GM18858 (cell line): ENCODE results near the gene MAML3.

Source experiments
- ATAC-seq: cut with Tn5 transposase; IDR thresholded peaks from one replicate; pipeline ENCODE4 v1.9.1; 2021; ENCODE audit not compliant: unreplicated experiment

MAML3 gene

DNA sequence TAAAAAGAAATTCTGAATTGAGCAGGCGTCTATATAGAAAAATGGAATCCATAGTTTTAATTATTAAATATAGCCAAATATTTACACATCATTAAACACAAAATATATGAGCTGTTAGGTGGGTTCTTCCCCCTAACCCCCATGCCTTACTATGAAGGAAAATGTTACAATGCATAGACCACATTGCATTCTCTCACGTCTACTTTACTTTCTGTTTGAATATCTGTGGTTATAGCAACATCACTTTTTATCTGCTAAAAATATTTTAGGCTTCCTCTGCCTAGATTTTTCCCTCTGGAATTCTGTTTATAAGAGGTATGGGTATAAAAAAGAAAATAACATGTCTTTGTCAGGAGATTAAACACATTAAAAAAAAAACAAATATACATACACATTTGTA lies 73.1 kb downstream of the MAML3 start:
- no peak for ATAC-seq

DNA sequence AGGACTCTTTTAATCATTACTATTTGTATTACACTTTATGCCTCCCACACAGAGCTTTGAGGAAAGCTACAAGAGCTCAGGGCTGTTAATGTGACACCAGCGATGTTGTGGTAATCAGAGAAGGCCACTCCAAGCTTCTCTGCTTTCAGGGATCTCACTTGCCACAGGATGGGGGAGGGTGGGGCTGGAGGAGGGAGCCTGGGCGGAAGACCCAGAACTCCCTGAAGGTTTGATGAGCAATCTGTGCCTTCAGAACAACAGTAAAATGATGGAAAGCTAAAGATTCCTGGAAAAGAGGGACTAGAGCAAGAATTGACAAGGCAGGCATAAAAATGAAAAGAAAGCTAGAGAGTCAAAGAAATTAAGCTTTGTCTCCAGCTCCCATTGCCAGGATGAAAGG lies 75.6 kb downstream of the MAML3 start:
- ATAC-seq, result no peak

DNA sequence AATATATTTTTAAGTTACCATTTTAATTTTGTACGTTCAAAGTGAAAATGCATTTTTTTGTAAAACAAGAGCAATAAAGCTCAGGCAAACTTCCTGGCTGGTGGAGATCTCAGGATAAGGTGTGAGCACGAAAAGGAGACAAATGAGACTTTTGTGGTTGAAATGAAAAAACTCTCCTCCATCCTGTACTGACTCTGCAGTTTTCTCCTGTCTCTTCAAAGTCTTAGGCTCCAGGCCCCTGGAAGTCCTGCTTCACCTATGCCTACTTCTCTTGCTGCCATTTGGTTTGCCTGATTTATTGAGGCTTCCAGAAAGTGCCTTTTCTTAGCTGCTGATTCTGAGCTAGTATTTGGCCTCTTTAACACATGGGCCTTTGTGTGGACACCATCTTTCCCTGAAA lies 77.7 kb downstream of the MAML3 start:
- ATAC-seq, result no peak

GRCh38 chr4:140071806-140072205 lies 82.2 kb downstream of the MAML3 start:
- peak; percentile 93 for ATAC-seq

DNA sequence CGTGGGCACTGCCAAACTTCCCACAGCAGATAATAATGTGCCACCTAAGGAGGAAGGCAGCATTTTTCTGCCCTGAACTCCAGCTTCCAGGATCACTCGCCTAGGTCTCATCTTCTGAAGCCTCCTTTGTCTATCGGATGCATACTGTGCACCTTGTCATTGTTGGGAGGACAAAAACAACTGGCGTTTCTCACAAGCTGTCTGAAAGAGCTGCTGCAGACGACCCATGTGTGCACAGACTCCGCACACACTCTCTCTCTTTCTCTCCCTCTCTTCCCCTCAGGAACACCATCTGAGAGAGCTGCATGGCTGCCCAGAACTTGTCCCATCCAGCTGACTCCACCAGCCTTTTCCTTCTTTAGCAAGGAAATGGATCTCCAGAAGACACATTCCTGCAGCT lies 83.0 kb downstream of the MAML3 start:
- ATAC-seq, result no peak

GRCh38 chr4:140070366-140070765 lies 83.6 kb downstream of the MAML3 start:
- no peak for ATAC-seq

DNA sequence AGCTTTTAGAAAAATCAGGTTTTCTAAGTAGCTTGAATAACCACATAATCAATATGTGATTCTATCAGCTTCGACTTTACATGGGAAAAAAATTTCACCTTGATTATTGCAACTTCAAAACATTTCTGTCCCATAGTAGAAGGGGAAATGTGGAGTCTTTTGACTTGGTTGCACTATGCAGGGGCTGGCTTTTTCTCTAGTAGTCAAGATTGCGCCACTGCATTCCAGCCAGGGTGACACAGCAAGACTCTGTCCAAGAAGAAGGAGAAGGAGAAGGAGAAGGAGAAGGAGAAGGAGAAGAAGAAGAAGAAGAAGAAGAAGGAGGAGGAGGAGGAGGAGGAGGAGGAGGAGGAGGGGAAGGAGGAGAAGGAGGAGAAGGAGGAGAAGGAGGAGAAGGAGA lies 84.9 kb downstream of the MAML3 start:
- ATAC-seq, result no peak

DNA sequence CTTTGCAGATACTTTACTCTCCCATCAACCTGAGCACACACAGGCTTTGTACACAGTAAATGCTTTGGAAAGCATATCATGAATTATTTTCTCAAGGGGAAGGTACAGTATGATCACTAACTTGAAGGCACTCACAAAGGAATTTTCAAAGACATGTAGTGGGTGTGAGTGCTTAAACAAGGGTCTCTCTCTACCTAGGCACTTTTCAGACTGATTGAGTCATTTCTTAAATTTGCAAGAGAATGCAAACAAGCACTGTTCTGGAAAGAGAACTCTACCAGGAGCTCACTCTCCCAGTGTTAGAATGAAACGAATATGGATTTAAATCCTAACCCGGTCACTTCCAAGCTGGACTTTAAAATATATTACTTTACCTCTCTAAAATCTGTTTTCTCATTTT lies 85.7 kb downstream of the MAML3 start:
- ATAC-seq, result no peak

DNA sequence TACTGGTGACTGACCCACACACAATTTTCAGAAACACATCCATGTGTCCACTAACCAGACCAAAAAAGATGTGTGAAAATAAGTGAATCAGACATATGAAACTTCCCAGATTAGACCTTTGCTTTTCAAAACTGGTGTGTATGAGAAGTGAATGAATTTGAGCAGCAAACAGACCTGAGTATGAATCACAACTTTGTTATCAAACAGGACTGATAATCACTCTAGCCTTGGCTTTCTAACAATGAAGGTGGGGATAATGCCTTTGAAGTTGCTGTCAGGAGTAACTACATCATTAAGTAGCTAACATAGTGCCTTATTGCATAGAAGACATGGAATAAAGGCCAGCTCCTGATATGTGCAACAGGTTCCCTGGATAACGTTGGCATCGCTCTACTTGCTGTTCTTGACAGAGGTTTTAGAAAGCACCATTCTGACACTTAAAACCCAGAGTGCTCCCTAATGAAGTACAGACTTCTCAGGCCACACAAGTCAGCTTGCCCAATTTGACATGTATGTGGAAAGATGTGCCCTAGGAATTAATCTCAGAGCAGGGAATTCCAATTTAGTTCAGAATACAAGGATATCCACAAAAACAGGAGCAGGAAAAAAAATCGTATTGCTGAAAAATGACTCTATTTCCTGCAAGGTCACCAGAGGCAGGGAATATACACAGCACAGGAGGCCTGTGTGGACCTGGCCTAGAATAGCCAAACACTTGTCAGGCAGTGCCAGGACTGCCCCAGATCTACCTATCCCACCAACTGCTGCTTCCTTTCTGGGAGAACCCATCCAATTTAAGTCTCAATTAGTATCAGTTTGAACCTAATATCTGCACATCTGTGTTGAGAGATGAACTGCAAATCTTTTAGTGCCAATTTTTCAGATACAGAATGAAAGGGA lies 87.7 kb downstream of the MAML3 start:
- no peak for ATAC-seq

GRCh38 chr4:140065393-140065792 lies 88.6 kb downstream of the MAML3 start:
- ATAC-seq, result no peak

- no peak for ATAC-seq
Observed at GRCh38 chr4:140061659-140062289, 92.2 kb downstream of the MAML3 start.

DNA sequence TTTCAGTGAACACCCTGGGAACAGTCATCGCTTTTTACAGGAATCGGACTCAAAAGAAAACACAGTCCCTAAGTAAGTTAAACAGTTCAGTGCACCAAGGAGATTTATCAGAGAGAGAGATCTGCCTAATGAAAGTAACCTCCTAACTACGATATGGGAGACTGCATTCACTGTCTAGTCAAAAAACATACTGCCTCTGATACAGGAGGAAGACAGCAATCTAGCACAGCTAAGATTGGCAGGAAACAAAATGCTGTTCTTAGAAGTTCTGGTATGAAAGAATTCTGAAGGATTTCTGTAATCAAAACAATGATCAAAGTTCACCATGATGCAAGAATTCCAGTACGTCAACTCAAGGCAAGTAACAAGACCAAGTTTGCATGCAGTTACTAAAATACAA lies 92.8 kb downstream of the MAML3 start:
- no peak for ATAC-seq

- no peak for ATAC-seq
Observed at GRCh38 chr4:140059159-140059558, 94.8 kb downstream of the MAML3 start.

DNA sequence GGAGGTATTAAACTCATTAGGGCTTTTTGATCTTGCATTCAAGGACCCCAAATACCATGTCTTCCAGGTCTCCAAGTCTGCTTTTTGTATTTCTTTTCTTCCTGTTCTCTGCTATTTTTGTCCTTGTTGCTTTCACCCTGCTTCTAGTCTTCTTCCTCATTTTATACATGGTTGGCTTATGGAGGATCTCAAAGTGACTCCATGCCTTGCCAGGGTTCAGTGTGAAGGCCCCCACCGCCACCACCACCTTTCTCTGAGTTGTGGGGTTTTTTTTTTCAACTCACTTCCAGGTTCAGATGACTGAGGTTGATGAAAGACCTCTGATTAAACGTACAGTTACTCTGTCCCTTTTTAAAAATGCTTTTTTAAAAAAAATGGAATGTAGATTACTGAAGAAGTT lies 96.3 kb downstream of the MAML3 start:
- ATAC-seq, result no peak

GRCh38 chr4:140056015-140056414 lies 98.0 kb downstream of the MAML3 start:
- no peak for ATAC-seq

DNA sequence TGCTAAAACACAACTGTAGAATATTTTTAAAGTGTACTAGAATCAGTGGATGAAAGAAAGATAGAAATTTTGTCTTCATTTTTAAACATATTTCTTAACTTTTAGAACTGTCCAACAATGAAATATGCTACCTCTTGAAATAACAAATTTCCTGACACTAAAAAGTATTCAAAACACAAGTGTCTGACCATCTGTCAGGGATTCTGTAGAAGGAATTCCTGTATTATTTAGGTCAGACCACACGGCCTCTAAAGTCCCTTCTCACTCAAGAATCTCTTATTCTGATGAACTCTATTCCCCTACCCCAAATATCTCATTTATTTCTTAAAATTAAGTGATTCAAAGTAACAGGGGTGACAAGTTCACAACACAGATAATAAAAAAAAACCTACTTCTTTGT lies 99.1 kb downstream of the MAML3 start:
- ATAC-seq, result no peak

DNA sequence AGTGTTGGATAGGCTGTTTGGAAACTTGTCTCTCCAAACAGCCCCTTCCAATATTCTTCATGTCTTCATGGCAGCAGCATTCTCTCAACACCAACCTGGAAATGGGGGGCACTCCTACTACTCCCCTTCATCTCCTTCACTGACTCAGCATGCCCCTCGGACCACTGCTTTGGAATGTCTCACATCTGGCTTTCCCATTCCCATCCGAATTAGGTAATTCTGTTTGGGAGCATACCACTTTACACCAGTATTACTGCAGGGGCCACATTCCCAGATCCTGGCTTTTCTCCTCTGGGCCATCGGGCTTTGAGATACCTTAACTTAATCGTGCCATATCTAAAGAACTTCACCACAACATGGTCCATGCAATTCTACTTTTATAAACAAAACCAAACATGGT lies 100.8 kb downstream of the MAML3 start:
- ATAC-seq, result no peak

DNA sequence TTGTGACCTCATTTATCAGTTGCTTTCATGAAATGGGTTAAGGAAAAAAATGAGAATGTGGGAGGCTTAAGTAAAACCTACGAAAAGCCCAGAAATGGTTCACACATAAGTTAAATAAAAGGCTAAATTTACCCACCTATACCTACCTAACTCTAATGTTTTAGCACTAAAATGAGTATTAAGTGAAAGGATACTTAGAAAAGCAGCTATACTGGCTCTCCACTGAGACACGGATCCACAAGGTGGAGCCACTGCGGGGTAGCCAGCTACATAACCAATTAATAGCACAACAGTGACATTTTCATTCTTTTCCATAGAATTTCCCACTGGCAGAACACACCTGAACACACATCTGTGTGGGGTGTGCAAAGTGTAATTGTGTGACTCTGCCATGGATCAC lies 101.9 kb downstream of the MAML3 start:
- ATAC-seq, result no peak

DNA sequence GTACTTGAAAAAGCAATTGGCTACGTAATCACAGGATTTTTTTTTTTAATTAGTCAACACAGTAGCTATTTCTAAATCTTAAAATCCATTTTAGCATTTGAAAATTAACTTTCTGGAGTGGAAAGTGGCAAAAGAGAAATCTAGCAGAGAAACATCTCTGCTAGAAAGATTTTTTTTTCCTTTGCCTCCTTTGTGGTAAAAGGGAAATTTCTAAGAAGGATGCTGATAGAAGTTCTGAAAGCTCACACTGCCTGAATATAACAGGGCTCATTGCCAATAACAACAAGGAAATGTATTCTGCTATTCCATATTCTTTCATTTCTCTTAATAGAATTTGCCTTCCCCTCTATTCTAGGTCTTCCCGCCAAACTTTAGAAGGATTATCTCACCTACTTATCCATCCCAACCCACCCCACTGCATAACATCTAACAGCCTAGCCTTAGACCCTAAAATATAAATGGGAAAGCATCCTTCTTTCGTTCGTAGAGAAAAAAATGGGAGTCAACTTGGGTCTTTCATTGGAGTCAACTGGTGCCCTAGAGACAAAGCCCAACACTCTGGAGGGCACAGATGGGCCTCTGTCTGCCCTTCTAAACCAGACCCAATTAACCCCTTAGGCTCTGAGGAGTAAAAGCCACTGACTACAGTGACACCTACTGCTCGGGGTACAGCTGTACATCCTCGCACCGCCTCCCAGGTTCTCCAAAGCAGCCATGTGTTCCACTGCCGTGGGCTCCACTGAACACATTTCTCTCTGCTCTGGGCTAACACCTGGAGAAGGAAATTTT lies 103.9 kb downstream of the MAML3 start:
- no peak for ATAC-seq

GRCh38 chr4:140049024-140049848 lies 104.7 kb downstream of the MAML3 start:
- no peak for ATAC-seq

DNA sequence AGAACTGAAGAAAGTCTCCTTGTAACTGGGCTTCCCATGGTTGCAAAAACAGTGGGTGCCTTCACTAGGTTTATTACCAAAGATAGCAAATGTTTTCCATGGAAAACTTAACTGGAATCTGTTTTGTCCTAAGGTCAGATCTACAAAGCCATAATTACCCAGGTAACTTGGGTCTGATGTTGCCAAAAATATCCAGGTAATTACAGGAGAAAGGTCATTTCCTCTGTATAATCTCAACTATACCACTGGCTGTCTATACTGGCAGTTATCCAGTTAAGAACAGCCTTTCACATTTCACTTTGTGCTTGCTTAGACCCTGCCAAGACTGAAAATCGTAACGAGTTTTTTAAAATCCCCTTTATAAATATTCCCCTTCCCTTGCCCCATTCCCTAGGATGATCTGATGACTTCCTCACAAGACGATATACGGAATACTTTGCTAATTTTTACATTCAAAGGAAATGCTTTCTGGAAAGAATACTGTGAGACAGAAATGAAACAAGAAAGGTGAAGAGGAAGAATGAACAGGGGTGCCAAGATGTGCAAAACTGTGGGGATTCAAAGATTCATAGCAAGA lies 105.5 kb downstream of the MAML3 start:
- no peak for ATAC-seq
